Tibial nerve (tissue), 4 donors: Measurements from ENCODE around the gene FOXJ3. TPM values are rescaled to one million over a fixed set of nuclear protein-coding genes. Genes with fewer than 3 reads are reported as not detected.

ENCODE experiments used
- DNase-seq, 2 donors: peaks; one replicate each; pipeline ENCODE4 v3.0.0-alpha.2; 2019; ENCODE audit warnings: low spot score in 2 of 2
- H3K27ac ChIP-seq, 4 donors: fragments of 200-600 bp; sonication (generic) in 3 of 4; one replicate each; pipeline ENCODE4 v1.5.1; 2017 to 2019; ENCODE audit warnings: mild to moderate bottlenecking in 1 of 4
- H3K27me3 ChIP-seq, 2 donors: fragments of 200-600 bp; sonication (generic) in 1 of 2; one replicate each; pipeline versions ENCODE4 v1.5.1 to v1.6.0; 2017 to 2019
- H3K36me3 ChIP-seq, 3 donors: fragments of 200-600 bp; sonication (generic); one replicate each; pipeline ENCODE4 v1.5.1; 2018 to 2019
- H3K4me1 ChIP-seq, 4 donors: fragments of 200-600 bp; sonication (generic) in 3 of 4; one replicate each; pipeline ENCODE4 v1.5.1; 2017 to 2019
- H3K4me3 ChIP-seq, 4 donors: fragments of 200-600 bp; sonication (generic) in 3 of 4; one replicate each; pipeline ENCODE4 v1.5.1; 2017 to 2019; ENCODE audit warnings: mild to moderate bottlenecking in 1 of 4, moderate library complexity in 1 of 4
- H3K9me3 ChIP-seq, 4 donors: fragments of 200-600 bp; sonication (generic) in 3 of 4; one replicate each; pipeline ENCODE4 v1.5.1; 2017 to 2019
- CTCF ChIP-seq, 5 experiments: fragments of 200-600 bp in 3 of 5; fragments of 450-650 bp in 2 of 5; sonication (generic) in 3 of 5; IDR thresholded peaks; one replicate each; pipeline ENCODE4 v1.5.1; 2016 to 2019; ENCODE audit warnings: antibody characterized with exemption in 5 of 5, mild to moderate bottlenecking in 3 of 5, moderate library complexity in 2 of 5
- EP300 ChIP-seq, 2 donors: sonication (generic); formaldehyde crosslinking; IDR thresholded peaks; one replicate each; pipeline ENCODE4 v1.6.1; 2017; ENCODE audit warnings: antibody characterized with exemption in 2 of 2, mild to moderate bottlenecking in 1 of 2
- POLR2A ChIP-seq, 2 donors: fragments of 450-650 bp; IDR thresholded peaks; one replicate each; pipeline ENCODE4 v1.6.1; 2017; ENCODE audit warnings: antibody characterized with exemption in 2 of 2, mild to moderate bottlenecking in 2 of 2, moderate library complexity in 2 of 2
- WGBS, 2 donors: methylation state at CpG; one replicate each; pipeline ENCODE4 v1.1.5; 2018; 5-methylcytosine and 5-hydroxymethylcytosine counted together
- total RNA-seq, 4 donors: library from RNA; depleted of rRNA; stranded (reverse); fragments of >200 nt; gene quantifications; one replicate each; pipeline ENCODE4 v1.1.0, GENCODE V29; 2016

The FOXJ3 gene
- total RNA-seq, 4 donors from 2014 or later: 42.7 to 68.1 (median 64.5) TPM

- Histone ChIP-seq H3K4me3 (no peak overlapping the region), H3K27me3 (peaks cover 0 to 55% of the 10 kb centered on the region in 2 donors), H3K27ac (no peak overlapping the region), H3K4me1 (peaks cover 0 to 7% (median 0%) of the 10 kb centered on the region in 4 donors), H3K9me3 (no peaks in the 10 kb centered on the region), H3K36me3 (no peaks in the 10 kb centered on the region)
- no peak for DNase-seq
- TF ChIP-seq POLR2A (IDR thresholded peaks at IDR 0.05): no peak
- no peak for TF ChIP-seq CTCF (IDR thresholded peaks at IDR 0.05)
- TF ChIP-seq EP300 (IDR thresholded peaks at IDR 0.05): no peak
- 41 to 45% methylated on average over 29 to 38 of the region's 41 CpGs for WGBS, 2 donors
Measured at GRCh38 chr1:42145764-42146625, 189.0 kb downstream of the FOXJ3 start.

- WGBS, 2 donors: 50 to 61% methylated on average over 8 of the region's 8 CpGs
- TF ChIP-seq POLR2A (IDR thresholded peaks at IDR 0.05) (no peak), CTCF (IDR thresholded peaks at IDR 0.05) (no peak), EP300 (IDR thresholded peaks at IDR 0.05) (no peak)
- peaks cover 0 to 58% of the 10 kb centered on the region in 2 donors for H3K27me3 ChIP-seq
Measured at GRCh38 chr1:42145389-42145716, 189.7 kb downstream of the FOXJ3 start.

GRCh38 chr1:42144711-42145388 lies 190.2 kb downstream of the FOXJ3 start:
- peaks cover 0 to 58% of the 10 kb centered on the region in 2 donors for H3K27me3 ChIP-seq
- 67 to 73% methylated on average over 12 of the region's 12 CpGs for WGBS, 2 donors

More at GRCh38 chr1:42145389-42145716, 189.7 kb downstream of the FOXJ3 start:
- DNase-seq: no peak
- peaks cover 0 to 7% (median 0%) of the 10 kb centered on the region in 4 donors for H3K4me1 ChIP-seq
- no peaks in the 10 kb centered on the region for H3K36me3 ChIP-seq
- no peak overlapping the region for H3K4me3 ChIP-seq
- H3K9me3 ChIP-seq: no peaks in the 10 kb centered on the region
- H3K27ac ChIP-seq: no peak overlapping the region

GRCh38 chr1:42143896-42144710 lies 190.9 kb downstream of the FOXJ3 start:
- no peak for DNase-seq
- H3K4me1 ChIP-seq: peaks cover 0 to 7% (median 0%) of the 10 kb centered on the region in 4 donors
- 38 to 47% methylated on average over 13 of the region's 13 CpGs for WGBS, 2 donors
- no peak overlapping the region for H3K4me3 ChIP-seq
- H3K27me3 ChIP-seq: peaks cover 0 to 58% of the 10 kb centered on the region in 2 donors
- no peak overlapping the region for H3K27ac ChIP-seq
- H3K9me3 ChIP-seq: no peaks in the 10 kb centered on the region
- no peaks in the 10 kb centered on the region for H3K36me3 ChIP-seq
- TF ChIP-seq CTCF (IDR thresholded peaks at IDR 0.05) (no peak), EP300 (IDR thresholded peaks at IDR 0.05) (no peak)

More at GRCh38 chr1:42144711-42145388, 190.2 kb downstream of the FOXJ3 start:
- Histone ChIP-seq H3K9me3 (no peaks in the 10 kb centered on the region), H3K4me3 (no peak overlapping the region), H3K4me1 (peaks cover 0 to 7% (median 0%) of the 10 kb centered on the region in 4 donors), H3K36me3 (no peaks in the 10 kb centered on the region), H3K27ac (no peak overlapping the region)
- DNase-seq: no peak
- no peak for TF ChIP-seq EP300 (IDR thresholded peaks at IDR 0.05)
- no peak for TF ChIP-seq POLR2A (IDR thresholded peaks at IDR 0.05)
- no peak for TF ChIP-seq CTCF (IDR thresholded peaks at IDR 0.05)
